ENCODE results near the gene ACER2.

ACER2 gene

GRCh38 chr9:19465586-19466279 lies 56.9 kb downstream of the ACER2 start:
- Histone ChIP-seq H3K27ac (no peak overlapping the region), H3K4me1 (ENCODE audit: control insufficient read depth in 1 of 2, insufficient read depth in 1 of 2, low read depth in 1 of 2, low read length in 1 of 2) (peaks cover 2 to 9% of the 10 kb centered on the region in 2 experiments), H3K36me3 (no peaks in the 10 kb centered on the region), H3K9me3 (no peaks in the 10 kb centered on the region), H3K4me3 (ENCODE audit: low read depth in 1 of 2, low read length in 1 of 2) (no peak overlapping the region), H3K27me3 (peaks cover 19% of the 10 kb centered on the region)
- no peak for TF ChIP-seq CTCF (IDR thresholded peaks at IDR 0.05)

GRCh38 chr9:19466280-19466639 lies 57.5 kb downstream of the ACER2 start:
- Histone ChIP-seq H3K9me3 (no peaks in the 10 kb centered on the region), H3K27me3 (peaks cover 23% of the 10 kb centered on the region), H3K36me3 (no peaks in the 10 kb centered on the region), H3K4me3 (ENCODE audit: low read depth in 1 of 2, low read length in 1 of 2) (no peak overlapping the region), H3K27ac (no peak overlapping the region), H3K4me1 (ENCODE audit: control insufficient read depth in 1 of 2, insufficient read depth in 1 of 2, low read depth in 1 of 2, low read length in 1 of 2) (peaks cover 2 to 9% of the 10 kb centered on the region in 2 experiments)
- TF ChIP-seq CTCF (IDR thresholded peaks at IDR 0.05), result no peak

GRCh38 chr9:19469271-19469670 lies 60.5 kb downstream of the ACER2 start:
- TF ChIP-seq CTCF (IDR thresholded peaks at IDR 0.05), result no peak
- H3K9me3 ChIP-seq, result no peaks in the 10 kb centered on the region
- peaks cover 2 to 12% of the 10 kb centered on the region in 2 experiments for H3K4me1 ChIP-seq (ENCODE audit: control insufficient read depth in 1 of 2, insufficient read depth in 1 of 2, low read depth in 1 of 2, low read length in 1 of 2)
- no peak overlapping the region for H3K27ac ChIP-seq
- no peak overlapping the region for H3K4me3 ChIP-seq (ENCODE audit: low read depth in 1 of 2, low read length in 1 of 2)
- no peaks in the 10 kb centered on the region for H3K36me3 ChIP-seq
- H3K27me3 ChIP-seq, result peaks cover 33% of the 10 kb centered on the region

GRCh38 chr9:19470567-19470966 lies 61.8 kb downstream of the ACER2 start:
- no peaks in the 10 kb centered on the region for H3K9me3 ChIP-seq
- H3K4me1 ChIP-seq (ENCODE audit: control insufficient read depth in 1 of 2, insufficient read depth in 1 of 2, low read depth in 1 of 2, low read length in 1 of 2), result peaks cover 0 to 4% of the 10 kb centered on the region in 2 experiments
- H3K4me3 ChIP-seq (ENCODE audit: low read depth in 1 of 2, low read length in 1 of 2), result no peak overlapping the region
- no peak for TF ChIP-seq CTCF (IDR thresholded peaks at IDR 0.05)
- peaks cover 20% of the 10 kb centered on the region for H3K27me3 ChIP-seq
- H3K27ac ChIP-seq, result no peak overlapping the region
- no peaks in the 10 kb centered on the region for H3K36me3 ChIP-seq

- TF ChIP-seq CTCF (IDR thresholded peaks at IDR 0.05), result no peak
- H3K9me3 ChIP-seq, result no peaks in the 10 kb centered on the region
- peaks cover 0 to 4% of the 10 kb centered on the region in 2 experiments for H3K4me1 ChIP-seq (ENCODE audit: control insufficient read depth in 1 of 2, insufficient read depth in 1 of 2, low read depth in 1 of 2, low read length in 1 of 2)
- no peak overlapping the region for H3K27ac ChIP-seq
- peaks cover 15% of the 10 kb centered on the region for H3K27me3 ChIP-seq
- H3K36me3 ChIP-seq, result no peaks in the 10 kb centered on the region
- no peak overlapping the region for H3K4me3 ChIP-seq (ENCODE audit: low read depth in 1 of 2, low read length in 1 of 2)
These were observed 62.3 kb downstream of the ACER2 start for GRCh38 chr9:19470981-19471650.

Data from neutrophil (primary cell).